PC-9 (cell line): ENCODE results near the gene SPDYC.

Experiments used
- EZH2 ChIP-seq: fragments of 200-600 bp; sonication (generic); IDR thresholded peaks from 2 replicates; pipeline ENCODE4 v1.8.0; 2017; ENCODE audit warnings: antibody characterized with exemption, low read depth
- TF ChIP-seq, protein P1 (sequence below): fragments of 200-600 bp; sonication (generic); conservative IDR thresholded peaks from 2 replicates; pipeline ENCODE4 v1.6.1; 2017; ENCODE audit warnings: mixed run types, antibody characterized with exemption, mild to moderate bottlenecking, moderate library complexity

DNA sequence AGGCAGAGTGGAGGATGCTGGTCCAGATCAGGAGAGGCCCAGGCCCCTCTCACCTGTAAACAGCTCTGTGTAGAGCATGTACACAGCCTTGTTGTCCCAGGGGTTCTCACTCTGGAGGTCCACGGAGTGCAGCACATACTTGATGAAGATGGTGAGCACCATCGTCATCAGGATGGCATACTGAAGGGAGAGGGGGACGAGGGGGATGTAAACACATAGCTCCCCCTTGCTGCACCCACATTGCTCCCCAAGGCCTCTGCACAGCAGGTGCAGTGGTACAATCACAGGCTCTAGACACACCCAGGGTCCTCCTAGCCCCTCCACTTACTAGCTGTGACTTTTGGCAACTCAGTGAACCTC is 38.6 kb upstream of the SPDYC start:
- TF ChIP-seq, protein P1, sequence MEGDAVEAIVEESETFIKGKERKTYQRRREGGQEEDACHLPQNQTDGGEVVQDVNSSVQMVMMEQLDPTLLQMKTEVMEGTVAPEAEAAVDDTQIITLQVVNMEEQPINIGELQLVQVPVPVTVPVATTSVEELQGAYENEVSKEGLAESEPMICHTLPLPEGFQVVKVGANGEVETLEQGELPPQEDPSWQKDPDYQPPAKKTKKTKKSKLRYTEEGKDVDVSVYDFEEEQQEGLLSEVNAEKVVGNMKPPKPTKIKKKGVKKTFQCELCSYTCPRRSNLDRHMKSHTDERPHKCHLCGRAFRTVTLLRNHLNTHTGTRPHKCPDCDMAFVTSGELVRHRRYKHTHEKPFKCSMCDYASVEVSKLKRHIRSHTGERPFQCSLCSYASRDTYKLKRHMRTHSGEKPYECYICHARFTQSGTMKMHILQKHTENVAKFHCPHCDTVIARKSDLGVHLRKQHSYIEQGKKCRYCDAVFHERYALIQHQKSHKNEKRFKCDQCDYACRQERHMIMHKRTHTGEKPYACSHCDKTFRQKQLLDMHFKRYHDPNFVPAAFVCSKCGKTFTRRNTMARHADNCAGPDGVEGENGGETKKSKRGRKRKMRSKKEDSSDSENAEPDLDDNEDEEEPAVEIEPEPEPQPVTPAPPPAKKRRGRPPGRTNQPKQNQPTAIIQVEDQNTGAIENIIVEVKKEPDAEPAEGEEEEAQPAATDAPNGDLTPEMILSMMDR, result no peak
- TF ChIP-seq EZH2, result no peak
